HL-60/S4 treated with retinoic acid at 250 ng/mL for 4 days and 3 days (cell line): Measurements from ENCODE around the gene TMBIM4.

ENCODE experiments used
- in situ Hi-C: fragments of 300-500 bp; cut with MboI; formaldehyde crosslinking; loops from 2 replicates; pipeline ENCODE4 v1.7.0; 2022; ENCODE audit warnings: low sequenced_read_pairs

The TMBIM4 gene

DNA sequence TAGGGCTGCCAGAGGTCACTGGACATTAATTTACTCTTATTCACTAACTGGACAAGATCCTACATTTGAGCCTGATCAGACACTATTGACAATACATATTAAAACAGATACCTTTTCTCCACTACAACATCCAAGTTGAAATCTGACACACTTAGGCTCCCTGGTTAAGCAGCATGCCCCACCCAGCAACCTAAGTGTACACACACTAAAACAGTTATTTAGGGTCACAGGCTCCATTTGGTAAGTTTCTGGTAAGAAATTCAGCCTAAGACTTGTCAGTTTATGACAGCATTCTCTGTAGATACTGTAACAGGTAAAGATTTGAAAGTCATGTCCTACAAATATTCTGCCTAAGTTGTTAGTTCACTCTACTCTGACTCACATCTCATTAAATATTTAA, 27.0 kb downstream of the TMBIM4 start:
- in situ Hi-C loops: no loop called here

DNA sequence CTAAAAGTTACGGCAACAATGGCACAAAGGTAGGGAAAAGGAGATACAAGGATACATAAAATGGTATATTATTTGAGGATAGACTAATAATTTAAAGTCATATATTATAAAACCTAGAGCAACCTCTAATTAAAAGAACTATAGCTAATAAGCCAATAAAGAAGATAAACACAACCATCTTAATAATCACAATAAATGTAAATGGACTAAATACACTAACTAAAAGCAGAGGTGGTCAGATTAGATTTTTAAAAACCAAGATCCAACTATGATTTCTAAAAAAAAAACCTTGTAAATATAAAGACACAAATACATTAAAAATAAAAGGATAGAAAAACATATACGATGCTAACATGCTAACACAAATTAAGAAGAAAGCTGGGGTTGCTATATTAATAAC, 28.5 kb downstream of the TMBIM4 start:
- in situ Hi-C loops: no loop called here

DNA sequence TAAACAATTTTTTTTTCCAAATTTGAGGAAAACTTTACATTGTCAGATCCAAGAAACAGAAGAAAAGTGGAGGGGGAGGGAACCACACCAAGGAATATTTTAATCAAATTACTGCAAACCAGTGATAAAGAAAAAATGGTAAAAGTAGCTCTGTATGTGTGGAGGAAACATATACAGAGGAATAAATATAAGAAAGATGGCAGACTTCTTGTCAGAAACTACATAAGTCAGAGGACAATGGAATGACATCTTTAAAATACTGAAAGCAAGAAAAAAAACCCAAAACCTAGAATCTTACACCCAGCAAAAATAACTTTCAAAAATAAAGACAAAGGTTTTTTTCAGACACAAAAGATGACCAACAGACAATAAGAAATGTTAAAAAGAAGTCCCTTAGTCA, 29.1 kb downstream of the TMBIM4 start:
- in situ Hi-C loops: no loop called here

DNA sequence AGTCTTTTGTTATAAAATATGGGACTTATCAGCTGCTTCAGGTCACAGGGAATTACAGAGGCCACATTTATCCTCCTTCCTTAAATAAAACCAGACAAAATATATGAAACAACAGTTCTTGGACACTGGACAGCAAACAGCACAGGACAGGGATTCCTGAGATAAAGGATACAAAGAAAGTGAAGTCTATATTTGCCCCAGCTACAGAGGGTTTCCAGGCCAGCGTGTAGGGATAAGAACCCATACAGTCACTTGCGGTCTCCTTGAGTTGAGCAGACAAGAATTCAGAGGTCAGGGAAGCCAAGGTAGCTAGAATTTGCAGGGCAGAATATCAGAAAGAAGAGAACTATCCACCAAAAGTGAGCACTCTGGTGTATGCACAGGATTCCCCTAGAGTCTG, 30.5 kb downstream of the TMBIM4 start:
- in situ Hi-C loops: no loop called here

DNA sequence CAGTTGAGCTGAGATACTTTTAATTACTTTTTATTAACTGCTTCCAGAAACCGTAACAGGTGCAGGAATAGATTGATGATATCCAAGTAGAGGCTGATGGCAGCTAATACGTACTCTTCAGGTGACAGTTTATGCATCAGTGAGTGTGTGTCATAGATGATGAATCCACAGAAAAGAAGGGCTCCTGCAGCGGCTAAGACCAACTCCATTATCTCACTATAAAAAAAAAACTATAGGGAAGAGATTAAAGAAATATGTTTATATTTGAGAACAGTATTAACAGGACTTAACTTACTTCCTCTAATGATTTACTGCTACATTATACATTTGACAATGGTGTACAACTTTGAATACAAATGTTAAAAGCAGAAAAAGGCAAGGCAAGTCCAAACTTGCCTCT, 31.9 kb downstream of the TMBIM4 start:
- in situ Hi-C loops: no loop called here

DNA sequence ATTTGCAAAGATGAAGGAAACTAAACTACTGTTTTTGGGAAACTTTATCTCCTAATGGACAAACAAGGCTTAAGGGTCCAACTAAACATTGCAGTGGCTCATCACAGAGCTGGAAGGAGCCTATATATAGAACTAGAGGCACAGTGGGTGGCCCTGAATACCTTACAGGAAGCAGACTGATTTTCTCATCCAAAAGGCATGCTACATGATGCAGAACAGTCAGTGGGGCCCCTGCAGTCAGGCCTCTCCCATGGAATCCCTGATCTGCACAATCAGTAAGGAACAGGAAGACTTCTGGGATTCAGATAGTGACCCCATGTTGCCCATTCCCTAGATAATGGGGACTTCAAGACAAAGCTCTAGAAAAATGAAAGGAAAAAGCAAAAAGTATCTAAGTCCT, 37.4 kb downstream of the TMBIM4 start:
- in situ Hi-C loops: no loop called here

DNA sequence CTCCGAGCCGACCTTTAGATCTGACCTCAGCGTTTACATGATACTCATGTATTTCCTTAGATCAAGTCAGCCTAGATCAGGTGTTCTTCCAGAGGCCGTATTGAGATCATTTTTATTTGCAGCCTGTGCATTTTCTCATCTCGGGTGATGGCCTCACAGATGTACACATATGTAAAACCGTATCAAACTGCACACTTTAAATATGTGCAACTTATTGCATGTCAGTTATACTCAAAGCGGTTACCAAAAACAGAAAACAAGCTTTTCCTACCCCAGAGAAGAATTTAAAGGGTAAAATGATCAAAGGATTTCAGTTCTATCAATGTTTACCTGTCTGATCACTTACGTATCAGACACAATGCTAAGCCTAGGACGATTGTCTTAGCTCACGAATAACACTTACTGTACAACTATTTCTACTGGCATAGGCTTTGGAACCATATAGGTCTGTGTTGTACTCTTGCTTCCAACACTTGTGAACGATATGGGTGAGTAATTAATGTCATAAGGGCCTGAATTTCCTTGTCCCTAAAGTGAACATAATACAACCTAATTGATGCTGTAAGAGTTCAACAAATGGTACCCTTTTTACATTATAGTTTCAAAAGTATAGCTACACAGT, 38.6 kb downstream of the TMBIM4 start:
- in situ Hi-C loops: no loop called here

DNA sequence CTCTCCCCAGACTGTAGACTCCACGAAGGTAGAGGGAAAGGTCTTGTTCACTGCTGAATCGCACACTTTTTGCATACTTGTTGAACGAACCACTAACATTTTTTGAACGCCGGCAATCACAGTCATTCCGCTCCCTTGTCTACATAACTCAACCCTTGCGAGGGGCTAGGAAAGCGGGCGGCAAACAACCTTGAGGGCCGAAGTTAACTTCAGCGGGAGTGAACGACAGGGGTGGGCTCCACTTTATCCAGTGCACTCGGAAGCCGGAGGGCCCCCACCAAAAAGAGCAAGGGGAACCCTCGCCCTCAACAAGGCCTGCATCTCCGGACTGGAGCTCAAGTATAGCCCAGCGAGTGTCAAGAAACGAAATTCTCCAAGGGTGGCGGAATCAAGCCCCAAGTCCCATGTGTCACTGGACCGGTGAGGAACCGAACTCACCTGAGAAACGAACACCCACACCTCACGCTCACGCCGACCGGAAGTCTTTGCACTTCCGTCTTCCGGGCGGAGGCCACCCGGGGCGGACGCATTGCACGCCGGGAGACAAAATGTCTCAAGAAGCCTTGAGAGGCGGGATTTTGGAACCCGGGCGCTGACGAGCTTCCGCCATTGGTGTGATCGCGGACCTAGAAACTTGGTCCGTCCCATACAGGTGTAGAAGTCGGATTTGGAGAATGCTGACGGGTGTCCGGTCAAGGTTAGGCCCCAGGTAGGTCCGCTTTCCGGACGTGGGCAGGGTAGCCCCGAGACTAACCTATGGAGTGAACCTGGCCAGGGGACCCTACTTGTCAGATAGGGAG, 39.3 kb downstream of the TMBIM4 start, which contains the start of gene LLPH:
LLPH (minus strand) TSS at position 484 of the 800 bp plus-strand sequence. CDS start 1,644 bp downstream, outside the sequence.
- in situ Hi-C loops: no loop called here

DNA sequence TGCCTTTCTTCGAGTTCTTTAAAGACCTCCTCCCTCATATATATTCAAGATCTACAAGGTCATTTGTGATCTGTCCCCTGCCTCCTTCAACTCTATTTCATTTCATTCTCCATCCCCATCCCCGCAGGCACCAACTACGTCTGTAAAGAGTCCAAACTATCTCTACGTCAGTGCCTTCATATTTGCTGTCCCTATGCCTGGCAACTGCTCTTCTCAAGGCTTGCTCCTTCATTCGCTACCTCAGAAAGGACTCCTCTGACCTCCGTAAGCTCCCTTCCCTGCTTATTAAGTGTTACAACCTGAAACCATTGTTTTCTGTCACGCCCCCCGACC, 39.9 kb downstream of the TMBIM4 start:
- in situ Hi-C loops: no loop called here

DNA sequence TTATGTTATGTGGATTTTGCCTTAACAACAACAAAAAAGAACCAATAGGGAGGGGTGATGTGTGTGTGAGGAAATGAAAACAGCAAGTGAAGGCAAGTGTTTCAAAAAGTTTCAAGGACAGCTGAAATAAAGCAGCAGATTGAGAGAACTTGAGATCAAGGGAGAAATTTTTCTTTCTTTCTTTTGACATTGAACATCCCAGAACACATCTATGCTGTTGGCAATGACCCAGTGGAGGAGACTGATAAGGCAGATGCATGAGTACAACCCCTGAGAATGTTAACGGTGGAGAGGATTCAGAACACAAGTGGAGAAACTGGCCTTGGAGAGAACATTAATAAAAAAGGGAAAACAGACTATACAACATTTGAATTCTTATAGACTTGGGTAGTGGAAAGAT, 42.1 kb downstream of the TMBIM4 start:
- in situ Hi-C loops: no loop called here

DNA sequence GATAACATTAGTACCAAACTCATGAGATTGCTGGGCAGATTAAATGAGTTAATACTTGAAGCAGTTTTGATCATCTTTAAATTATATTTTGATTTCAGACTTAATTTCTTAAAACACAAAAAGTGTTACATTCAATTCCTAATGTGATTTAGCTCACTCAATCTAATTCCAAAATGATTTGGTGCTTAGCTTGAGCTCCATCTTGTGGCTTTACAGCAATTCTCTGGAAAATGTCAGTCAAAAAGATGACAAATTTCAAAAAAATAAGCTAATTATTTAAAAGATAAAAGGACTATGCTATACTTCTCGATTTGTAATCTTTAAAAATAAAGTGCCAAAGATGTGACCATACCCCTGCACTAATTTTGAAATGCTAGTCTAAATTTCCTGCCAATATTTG, 49.3 kb downstream of the TMBIM4 start:
- in situ Hi-C loops: no loop called here

DNA sequence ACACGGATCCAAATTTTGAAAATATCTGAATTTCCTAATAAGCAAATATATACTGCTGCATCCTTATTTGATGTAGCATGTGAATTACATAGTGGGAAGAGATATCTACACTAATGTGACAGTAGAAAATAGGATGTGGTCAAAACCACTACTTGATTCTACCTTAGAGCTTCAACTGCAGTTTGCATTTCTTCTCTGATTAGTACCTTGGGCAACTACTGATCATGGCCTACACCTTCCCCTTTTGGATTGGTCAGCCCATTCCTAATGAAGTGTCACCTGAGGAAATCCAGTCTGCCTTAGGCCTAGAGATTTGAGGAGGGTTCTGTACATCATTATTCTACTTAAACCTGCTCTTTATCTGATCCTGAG, 49.9 kb downstream of the TMBIM4 start:
- in situ Hi-C loops: no loop called here

DNA sequence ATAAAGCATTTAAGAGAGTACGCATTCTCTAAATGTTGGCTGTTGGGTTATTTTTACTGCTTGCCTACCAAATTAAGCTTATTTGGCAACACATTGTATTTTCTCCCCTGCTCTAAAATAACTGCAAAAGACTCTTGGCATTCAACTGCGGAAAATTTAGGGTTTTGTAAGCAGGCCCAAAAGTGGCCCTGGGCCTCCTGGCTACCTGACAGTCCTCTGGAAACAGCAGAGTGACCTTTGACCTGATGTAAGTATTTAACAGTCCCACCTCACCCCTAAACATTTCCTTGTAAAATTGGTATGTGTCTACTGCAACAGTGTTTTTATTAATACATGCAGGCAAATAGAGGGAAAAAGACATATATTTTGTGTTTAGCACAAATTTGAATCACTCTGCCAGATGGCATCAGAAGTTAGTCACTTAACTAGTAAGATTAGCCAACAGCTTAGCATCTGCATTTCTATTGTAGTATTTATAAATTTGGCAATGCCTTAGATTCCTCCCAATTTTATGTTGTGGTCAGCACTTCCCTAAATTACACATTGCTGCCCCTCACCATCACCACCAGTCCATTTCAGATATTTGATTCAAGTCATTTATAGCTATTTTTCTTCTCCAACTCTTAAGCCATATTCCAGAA, 50.4 kb downstream of the TMBIM4 start:
- in situ Hi-C loops: no loop called here

DNA sequence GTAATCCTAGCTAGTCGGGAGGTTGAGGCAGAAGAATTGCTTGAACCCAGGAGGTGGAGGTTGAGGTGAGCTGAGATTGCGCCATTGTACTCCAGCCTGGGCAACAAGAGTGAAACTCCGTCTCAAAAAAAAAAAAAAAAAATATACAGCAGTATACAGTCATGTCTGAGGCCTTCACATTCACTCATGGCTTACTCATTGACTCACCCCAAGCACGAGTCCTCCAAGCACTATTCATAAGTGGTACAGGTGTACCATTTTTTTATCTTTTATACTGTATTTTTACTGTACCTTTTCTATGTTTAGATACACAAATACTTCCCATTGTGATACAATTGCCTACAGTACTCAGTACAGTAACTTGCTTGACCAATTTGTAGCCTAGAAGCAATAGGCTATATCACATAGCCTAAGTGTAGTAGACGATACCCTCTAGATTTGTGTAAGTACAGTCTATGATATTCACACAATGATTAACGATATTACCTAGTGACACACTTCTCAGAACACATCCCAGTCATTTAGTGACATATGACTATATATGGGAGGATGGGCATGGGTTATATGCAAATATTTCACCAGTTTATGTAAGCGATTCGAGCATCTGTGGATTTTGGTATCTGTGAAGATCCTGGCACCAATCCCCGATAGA, 51.4 kb downstream of the TMBIM4 start:
- in situ Hi-C loops: no loop called here

DNA sequence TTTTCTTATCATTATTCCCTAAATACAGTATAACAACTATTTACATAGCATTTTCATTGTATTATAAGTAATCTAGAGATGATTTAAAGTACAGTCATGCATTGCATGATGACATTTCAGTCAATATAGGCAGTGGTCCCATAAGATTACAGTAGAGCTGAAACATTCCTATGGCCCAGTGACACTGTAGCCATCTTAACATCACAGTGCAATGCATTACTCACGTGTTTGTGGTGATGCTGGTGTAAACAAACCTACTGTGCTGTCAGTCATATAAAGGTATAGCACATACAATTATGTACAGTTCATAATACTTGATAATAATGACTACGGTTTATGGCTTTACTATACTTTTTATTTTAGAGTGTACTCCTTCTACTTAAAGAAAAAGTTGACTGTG, 52.6 kb downstream of the TMBIM4 start:
- in situ Hi-C loops: no loop called here

DNA sequence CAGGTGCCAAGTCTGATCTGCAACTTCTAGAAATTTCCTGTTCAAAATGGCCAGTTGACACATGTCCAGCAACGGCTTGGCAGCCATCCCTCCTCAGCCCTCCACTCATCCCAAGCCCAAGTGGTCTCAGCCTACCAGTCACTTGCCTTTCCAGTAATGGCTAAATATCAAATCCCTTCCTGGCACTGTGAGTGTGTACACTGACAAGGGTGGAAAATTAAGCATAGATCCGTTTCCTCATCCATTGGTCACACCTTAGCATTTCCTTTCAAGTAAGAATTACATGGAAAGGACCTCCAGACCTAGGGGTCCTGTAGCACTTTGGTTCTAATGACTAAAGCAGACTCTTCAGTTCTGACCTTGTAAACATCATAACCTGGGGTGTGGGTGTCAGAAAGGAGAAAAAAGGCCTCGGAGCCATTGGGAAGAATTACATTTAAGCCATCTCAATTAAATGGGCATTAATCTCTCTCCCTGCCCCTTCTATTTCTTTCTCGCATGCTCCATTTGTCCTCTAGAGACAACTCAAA, 54.7 kb downstream of the TMBIM4 start:
- in situ Hi-C loops: no loop called here

DNA sequence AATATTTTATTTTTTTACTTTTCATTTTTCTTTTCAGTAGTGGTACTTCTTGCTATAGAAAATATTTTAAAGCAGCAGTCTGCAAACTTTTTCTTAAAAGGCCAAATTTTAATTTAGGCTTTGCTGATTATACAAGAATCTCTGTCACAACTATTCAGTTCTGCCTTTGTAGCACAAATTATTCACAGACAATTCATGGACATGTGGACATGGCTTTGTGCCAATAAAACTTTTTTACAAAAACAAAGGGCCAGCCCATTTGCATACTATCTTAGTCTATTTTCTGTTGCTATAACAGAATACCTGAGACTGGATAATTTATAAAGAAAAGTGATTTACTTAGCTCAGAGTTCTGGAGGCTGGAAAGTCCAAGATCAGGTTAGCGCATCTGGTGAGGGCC, 56.3 kb downstream of the TMBIM4 start:
- in situ Hi-C loops: no loop called here

DNA sequence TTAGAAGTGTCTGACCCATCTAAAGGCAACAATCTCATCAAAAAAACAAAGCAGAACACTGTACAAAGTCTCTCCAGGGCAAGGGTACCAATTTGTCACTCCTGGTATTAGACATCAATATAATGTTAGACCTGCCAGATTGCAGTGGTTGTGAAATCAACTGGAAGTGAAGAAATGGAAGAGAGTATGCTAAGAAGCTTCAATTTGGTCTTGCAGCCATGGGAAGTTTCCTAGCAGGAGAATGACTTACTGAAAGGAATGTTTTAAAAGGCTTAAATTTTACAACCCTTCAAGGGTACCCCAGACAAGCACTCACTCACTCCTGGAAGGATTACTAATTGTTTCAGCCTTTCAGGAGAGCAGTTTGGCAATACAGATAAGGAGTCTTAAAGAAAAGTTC, 58.2 kb downstream of the TMBIM4 start:
- in situ Hi-C loops: no loop called here

DNA sequence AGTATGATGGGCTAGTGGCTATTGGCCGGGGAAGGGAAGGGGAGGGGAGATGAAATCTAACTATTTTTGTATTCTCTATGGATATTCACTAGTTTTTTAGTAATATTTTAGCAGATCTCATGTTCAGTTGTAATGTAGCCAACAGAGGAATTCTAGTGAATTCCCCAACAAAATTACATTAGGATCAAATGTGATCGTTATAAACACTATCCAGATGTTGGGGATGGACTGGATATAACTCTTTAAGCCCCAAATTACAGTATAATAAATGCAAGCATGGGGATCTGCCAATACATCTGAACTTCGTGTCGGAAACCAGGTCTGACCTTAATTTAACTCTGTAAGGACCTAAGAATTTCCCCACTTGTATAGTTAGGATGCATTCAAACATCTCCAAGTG, 60.7 kb downstream of the TMBIM4 start:
- in situ Hi-C loops: no loop called here

DNA sequence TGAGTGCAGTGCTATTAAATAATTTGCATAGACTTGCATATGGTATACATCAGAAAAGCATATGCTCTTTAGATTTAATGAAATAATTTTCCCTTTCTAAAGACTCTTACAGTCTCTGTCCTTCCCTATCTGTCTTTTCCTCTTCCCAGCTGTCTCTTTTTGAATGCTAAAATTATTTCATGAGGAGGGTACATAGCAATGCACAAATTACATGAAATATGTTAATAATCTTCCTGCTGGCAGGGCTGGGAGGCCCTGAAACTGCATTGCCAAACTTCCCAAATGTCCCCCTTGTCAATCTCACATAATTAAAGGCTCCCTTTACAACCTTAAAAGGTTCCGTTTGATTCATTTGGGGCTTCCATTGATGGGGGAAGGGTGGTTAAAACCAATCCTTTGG, 61.4 kb downstream of the TMBIM4 start:
- in situ Hi-C loops: no loop called here

DNA sequence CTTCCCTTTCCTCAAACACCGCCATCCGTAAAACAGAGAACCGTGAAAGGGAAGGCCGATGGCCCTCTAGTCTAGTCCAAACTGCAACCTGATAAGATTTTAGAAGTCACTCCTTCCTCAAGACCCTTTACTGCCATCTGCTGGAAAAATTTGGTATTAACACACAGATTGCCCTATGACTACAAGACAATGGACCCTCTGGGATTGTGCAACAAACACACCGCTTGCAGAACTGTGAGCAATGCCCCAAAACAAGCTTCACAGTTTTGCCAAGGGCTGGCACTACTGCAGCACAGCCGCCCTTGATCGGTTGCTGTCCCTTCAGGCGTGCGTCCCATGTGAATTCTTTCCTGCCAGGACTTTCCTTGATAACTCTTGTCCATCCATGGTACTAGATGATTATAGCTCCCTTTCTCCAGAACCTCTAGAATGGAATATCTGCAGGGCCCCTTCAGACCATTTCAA, 62.3 kb downstream of the TMBIM4 start:
- in situ Hi-C loops: no loop called here
